ENCODE results near the gene SNX25.
A peak's percentile ranks its signal among the peaks of the same experiment; 100 is the strongest.

Gene SNX25

DNA sequence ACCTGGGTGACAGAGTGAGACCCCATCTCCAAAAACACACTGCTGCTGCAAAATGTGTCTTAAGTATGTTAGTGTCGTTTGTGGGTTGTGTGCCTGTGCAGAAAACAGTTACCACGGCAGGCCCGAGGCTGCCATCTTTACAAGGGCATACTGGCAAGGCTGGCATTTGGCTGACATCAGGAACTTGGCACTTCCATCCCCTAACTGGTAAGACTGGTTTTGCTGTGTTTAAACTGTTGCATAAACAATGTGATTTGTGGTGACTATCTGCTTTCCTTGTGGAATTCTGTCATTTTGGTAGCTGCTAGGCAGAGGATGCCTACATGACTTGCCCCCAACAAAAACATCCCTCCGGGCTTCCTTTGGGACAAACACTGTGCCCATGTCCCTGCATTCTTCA is 174.1 kb downstream of the SNX25 start:
- DNase-seq = no peak

DNA sequence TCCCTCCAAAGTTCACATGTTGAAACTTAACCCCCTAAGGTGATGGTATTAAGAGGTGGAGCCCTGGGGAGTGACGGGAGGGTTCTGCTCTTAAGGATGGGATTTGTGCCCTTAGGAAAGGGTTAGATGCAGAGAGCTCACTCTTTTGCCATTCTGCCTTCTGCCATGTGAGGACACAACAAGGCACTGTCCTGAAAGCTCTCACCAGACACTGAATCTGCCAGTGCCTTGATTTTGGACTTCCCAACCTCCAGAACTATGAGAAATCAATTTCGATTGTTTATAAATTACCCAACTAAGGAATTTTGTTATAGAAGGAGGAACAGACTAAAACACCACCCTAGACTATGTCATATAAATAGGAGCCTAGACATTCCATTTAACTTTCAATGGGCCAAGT is 174.7 kb downstream of the SNX25 start:
- DNase-seq = no peak

DNA sequence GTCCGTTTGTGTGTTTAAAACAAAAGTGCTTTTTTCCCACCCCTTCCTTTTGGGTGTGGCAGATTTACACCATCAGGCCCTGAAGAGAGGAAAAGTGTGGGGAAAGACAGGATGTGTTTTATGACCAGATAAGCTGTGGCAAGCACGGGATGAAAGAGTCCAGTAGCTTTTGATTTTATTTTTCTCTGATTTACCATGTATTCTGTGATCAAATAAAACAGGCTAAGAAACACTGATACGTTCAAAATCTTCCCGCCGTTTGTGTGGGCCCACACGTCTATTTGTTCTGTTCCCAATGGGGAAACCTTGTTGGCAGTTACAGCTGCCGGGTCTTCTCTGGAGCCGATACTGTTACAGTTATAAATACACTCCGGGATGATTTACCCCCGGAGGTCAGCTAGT is 175.5 kb downstream of the SNX25 start:
- no peak for DNase-seq

DNA sequence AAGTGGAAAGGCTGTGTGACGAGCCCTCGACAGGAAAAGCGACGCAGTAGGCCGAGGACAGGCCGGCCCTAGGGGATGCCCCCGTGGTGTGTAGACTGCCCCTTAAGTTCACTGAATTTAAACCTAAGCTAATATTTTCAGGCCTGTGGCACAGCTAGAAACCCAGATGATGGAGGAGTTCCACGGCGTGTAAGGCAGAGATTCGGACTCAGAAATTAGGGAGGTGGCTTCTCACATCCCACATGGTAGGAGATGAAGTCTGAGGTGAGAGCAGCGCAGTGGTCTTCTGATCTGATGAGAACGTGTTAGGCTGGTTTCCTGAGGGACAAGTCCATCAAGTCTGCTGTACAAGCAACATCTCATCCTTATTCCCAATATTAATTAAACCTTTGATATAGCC is 178.6 kb downstream of the SNX25 start:
- DNase-seq = no peak

DNA sequence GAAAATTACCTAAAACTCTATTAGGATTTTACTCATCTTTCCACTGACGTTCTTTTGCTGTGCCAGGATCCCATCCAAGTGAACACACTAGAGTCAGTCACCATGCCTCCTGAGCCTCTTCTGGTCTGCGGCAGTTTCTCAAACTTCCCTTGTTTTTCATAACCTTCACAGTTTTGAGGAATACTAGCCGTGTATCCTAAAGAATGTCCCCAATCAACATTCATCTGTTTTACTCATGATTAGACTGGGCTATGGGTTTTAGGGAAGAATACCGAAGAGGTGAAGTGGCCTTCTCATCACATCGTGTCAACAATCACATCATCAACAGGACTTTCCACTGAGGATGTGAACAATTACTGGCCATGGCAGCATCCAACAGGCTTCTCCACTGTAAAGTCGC is 181.5 kb downstream of the SNX25 start:
- DNase-seq = no peak

DNA sequence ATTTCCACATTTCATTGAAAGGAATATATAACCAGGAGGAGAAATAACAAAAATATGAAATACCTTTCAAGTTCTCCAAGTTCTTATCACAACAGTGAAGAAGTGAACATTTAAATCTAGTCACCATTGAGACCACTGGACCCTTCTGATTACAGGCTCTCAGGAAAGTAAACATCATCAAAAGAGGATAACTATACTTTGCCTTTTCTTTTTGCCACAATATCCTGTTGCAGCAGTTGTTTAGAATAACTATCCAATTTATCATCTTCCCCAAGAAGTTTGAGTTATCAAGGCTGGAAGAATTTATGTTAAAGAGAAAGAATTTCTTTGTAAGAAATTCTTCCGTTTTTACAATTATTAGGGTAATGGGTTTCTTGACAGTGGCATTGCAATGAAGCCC is 182.8 kb downstream of the SNX25 start:
- no peak for DNase-seq

DNA sequence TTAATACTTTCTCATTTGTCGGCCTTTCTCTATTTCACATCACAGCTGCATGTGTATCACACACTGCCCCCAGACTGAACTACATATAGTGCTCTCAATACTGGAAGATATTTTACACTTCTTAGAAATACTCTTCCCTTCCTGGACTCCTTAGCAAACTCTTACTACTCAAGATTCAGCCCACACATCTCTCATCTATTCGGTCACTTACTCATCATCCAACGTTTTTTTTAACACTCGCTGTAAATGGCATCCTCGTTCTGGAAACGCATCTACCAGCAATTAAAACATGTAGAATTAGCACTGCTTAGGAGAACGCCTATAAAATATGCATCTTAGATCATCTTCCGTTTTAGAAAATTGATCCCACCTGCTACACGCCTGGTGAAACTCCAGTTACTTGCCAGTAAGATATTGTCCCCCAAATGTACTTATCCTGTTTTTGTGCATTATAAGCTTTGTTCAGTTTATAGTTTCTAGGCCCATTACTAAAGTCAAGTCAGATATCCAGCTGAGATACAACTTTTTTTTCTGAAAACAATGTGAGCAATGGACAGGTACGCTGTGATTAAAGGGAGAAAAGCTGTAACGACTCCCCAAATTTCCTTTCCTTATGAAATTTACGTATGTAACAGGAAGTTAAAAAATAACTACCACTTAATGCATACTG is 185.3 kb downstream of the SNX25 start:
- DNase-seq = peak in 1 of 2 donors; percentile 12

DNA sequence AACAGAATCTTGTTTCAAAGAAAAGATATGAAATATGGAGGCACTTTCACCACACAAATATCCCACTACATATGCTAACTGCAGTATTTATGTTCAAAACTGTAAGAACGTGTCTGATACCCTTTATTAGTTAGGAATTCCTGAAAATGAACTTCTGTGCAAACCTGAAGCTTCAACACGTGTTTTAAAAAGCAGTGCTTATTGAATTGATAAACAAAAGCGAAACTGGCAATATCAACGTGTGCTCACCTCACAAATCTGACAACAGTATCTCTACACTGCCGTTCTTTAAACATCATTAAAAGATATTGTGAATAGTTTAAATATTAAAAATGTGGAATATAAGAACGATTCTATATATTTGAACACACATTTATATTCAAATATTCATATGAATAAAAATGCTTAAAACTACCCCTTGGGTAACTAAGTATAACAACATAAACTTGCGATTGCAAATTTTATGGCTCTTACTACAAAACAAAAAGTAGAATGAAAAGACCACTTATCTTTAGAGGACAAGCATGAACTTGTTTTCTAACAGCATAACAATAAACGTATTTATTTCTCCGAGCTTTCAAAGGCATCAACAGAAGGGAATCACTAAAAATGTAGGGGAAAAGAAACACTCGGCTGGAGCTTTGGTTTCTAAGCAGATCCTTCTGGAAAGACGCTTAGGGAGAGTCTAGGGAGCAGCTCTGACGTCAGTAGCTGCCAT is 186.0 kb downstream of the SNX25 start, which contains the start of gene LRP2BP:
LRP2BP (minus strand) TSS at position 687 of the 718 bp plus-strand sequence. CDS start 17,738 bp downstream, outside the sequence.
- DNase-seq = no peak

DNA sequence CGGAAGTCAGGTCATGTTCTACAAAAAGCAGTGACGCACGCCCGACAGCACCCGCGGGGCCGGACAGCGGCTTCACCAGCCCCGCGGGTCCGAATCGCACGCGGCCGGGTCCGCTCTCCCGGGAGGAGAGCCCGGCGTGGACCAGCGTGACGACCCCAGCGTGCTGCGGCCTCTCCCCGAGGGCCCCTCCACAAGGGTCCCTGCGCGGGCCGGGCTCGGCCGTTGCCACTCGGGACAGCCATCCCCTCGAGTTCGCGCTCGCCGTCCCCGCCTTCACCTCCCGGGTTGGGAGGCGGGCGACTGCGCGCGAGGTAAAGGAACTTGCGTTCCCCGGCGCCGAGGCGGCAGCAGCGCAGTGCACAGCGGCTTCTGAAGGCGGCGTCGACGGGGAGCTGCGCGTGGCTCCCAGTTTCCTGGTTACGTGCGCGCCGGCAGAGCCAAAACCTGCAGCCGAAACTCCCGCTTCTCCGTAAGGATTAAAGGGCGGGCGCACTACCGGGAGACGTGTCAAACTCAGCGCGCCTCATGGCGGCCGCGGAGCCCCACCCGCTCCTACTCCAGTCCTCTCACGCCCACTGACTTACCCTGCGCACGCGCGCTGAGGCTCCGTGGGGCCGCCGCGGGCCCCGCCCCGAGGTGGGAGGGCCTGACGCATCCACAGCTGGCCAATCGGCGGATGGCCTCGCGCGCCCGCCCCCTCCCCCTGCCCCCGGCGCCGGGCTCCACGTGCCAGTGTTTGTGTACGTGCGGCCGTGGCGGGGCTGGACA is 186.7 kb downstream of the SNX25 start:
- peak; percentile 94 to 96 for DNase-seq

DNA sequence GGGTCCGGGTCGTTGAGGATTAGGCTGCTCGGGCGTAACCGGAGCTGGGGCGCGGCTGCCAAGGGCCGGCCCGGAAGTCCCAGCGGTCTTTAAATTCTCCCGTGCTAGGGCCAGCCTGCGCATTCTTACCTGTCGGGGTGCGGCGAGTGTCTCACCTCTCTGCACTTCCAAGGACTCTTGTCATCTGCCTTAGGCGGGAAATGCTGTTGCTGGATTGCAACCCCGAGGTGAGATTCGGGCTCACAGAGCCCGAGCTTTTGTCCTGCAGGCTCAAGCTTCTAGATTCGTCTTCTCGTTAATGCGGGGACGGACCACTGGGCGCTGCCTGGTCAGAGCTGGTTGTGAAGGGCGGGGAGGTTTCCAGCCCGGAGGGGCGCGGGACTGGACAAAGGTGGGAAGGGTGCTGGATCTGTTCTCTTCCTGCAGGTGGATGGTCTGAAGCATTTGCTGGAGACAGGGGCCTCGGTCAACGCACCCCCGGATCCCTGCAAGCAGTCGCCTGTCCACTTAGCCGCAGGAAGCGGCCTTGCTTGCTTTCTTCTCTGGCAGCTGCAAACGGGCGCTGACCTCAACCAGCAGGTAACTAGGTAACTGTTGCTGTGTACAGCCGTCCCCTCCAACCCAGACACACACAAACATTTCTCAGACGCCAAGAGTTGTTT is 187.5 kb downstream of the SNX25 start, which contains the start of gene ANKRD37:
ANKRD37 (plus strand) TSS at position 118 of the 662 bp plus-strand sequence; CDS start at position 201, 83 bp downstream.
- no peak for DNase-seq

DNA sequence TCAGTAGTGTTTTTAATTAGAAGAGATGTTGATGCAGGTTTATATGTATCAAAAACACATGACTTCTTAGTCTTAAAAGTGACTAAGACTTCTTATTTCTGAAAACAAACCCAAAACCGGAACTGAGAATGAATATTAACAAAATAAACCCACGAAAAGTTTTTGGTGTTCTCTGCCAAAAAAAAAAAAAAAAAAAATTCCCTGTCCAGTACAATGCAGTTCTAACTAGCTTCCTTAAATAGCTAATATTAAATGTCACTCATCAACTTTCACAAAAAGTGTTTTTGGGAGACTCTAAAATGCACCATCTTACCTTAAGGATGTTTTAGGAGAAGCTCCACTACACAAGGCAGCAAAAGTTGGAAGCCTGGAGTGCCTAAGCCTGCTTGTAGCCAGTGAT is 189.2 kb downstream of the SNX25 start:
- DNase-seq = no peak

DNA sequence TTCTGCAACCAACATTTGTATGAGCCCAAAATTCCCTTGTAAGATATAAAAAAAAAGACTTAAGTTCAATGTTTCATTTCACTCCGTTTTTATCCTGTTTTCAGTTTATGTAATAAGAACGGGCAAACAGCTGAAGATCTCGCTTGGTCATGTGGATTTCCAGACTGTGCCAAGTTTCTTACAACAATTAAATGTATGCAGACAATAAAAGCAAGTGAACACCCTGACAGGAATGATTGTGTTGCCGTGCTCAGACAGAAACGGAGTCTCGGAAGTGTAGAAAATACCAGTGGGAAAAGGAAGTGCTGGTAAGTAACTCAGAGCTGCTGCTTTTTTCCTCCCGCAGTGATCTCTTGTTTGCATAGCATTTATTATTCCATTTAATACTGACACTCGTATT is 190.1 kb downstream of the SNX25 start:
- DNase-seq = no peak

DNA sequence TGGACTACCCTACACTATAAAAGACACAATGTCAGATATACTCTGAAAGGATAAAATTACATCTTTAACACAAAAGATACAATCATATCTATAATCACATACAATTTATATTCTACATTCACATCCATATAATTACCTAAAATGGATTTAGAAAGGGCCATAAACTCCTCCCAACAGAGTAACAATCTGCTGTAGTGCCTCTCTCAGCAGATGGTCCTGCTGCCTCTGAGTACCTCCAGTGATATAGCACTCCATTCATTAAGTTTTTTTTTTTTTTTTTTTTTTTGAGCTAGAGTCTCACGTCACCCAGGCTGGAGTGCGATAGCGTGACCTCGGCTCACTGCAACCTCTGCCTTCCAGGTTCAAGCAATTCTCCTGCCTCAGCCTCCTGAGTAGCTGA is 194.6 kb downstream of the SNX25 start:
- DNase-seq = no peak

DNA sequence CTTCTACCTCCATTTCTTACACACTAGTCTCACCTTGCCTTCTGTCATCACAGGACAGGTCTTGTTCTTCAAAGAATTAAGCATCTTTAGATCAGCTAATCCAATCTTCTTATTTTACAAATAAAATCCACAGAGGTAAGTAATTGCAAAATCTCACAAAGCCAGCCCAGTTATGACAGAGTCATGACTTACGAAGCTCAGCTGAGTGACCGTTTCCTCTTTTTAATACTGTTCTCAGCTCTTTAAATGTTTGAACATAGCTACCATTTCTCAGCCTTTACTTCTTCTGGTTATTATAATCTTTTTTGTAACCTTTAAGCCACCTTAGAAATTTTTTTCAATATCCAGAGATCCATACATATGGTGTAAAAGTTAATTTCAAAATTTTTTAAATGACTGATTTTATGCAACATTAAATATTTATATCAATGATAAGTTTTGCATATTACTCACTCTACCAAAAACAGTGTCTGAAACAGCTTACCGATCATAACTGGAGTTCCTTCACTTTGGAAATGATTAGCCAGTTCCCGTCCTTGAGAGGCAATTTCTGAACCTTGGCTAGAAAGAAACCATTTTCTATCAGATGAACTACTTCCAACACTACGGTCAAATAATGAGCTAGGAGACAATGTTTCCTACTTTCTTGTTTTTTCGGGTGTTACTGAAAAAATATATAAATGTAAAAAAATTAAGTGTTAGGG is 196.1 kb downstream of the SNX25 start:
- DNase-seq = no peak

DNA sequence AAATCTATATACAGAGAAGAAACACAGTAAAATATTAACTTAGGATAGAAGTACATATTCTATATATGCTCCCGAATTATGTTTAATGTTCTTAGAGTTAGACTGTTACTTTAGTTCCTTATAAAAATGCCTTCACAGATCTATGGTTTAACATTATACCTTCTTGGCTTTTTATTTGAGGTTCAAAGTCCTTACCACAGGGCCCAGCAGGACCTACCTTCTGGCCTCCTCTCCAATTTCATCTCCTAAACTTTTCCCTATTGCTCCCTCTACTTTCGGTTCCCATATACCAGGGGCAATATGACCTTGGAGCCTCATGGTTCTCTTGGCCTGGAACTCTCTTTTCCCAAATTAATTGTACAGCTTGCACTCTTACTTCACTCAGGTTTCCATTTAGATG is 199.0 kb downstream of the SNX25 start:
- DNase-seq = no peak

DNA sequence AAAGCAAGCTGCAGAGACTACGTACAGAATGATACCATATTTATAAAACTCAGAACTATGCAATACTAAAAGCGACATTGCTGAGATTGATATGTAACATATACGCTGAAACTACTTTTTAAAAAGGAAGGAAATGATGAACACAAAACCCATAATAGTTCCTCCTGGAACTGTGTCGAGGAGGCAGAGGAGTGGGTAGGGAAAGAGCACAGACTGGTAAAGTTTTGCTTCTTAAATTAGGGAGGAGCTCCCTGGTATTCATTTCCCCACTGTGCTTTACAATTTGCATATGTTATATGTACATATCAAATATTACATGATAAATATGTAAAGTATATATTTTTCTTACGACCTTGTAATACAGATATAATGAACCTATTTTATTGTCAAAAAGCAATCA is 202.5 kb downstream of the SNX25 start:
- DNase-seq = no peak

DNA sequence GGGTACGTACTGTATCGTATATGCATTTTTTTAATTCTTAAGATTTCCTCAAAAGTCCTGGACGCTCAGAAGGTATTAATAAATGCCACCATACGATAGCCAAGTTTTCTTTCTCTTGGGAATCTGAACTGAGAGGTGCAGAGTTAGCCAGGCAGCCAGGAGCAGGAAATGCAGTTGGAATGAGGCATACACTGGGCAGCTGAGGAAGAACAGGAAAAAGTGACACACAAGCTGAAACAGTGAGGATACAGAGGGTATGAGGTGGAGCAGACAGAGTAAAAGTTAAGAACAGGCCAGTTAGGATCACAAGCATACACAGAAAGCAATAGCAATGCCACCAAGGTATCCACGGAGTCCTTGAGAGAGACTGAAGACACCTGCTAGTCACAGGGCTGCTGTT is 203.0 kb downstream of the SNX25 start:
- DNase-seq = no peak

Data from activated CD4-positive, alpha-beta T cell treated with anti-CD3 and anti-CD28 coated beads for 4 hours (primary cell).